ENCODE data around the gene MYO18B.

The MYO18B gene

DNA sequence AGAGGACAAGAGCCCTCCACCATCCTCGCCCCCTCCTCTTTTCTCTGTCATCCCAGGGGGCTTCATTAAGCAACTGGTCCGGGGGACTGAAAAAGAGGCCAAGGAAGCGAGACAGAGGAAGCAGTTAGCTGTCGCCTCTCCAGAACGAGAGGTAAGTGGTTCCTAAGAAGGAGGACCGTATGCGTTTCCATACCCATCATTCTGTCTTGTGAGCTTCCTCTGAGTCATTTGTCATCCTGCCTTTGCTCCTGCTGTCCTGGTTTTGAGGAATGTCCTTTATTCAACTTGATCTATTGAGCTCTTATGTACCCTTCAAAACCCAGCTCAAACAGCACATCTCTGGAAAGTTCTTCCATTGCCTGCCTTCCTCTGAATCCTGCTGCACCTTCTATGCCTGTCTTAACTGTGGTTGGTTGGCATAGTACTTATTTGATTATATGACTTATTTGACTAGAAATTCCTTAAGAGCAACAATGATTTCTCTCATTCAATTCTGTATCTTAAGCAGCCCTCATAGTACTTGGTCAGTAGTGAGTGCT lies 21.3 kb downstream of the MYO18B start:
- TF ChIP-seq, protein P1, sequence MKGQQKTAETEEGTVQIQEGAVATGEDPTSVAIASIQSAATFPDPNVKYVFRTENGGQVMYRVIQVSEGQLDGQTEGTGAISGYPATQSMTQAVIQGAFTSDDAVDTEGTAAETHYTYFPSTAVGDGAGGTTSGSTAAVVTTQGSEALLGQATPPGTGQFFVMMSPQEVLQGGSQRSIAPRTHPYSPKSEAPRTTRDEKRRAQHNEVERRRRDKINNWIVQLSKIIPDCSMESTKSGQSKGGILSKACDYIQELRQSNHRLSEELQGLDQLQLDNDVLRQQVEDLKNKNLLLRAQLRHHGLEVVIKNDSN (IDR thresholded peaks at IDR 0.05): no peak
- TF ChIP-seq CEBPB (IDR thresholded peaks at IDR 0.05) (no peak), YY1 (IDR thresholded peaks at IDR 0.05; ENCODE audit: low read depth) (no peak), MAX (IDR thresholded peaks at IDR 0.05) (no peak), EGR1 (IDR thresholded peaks at IDR 0.05) (no peak)
- TF ChIP-seq, protein P2, sequence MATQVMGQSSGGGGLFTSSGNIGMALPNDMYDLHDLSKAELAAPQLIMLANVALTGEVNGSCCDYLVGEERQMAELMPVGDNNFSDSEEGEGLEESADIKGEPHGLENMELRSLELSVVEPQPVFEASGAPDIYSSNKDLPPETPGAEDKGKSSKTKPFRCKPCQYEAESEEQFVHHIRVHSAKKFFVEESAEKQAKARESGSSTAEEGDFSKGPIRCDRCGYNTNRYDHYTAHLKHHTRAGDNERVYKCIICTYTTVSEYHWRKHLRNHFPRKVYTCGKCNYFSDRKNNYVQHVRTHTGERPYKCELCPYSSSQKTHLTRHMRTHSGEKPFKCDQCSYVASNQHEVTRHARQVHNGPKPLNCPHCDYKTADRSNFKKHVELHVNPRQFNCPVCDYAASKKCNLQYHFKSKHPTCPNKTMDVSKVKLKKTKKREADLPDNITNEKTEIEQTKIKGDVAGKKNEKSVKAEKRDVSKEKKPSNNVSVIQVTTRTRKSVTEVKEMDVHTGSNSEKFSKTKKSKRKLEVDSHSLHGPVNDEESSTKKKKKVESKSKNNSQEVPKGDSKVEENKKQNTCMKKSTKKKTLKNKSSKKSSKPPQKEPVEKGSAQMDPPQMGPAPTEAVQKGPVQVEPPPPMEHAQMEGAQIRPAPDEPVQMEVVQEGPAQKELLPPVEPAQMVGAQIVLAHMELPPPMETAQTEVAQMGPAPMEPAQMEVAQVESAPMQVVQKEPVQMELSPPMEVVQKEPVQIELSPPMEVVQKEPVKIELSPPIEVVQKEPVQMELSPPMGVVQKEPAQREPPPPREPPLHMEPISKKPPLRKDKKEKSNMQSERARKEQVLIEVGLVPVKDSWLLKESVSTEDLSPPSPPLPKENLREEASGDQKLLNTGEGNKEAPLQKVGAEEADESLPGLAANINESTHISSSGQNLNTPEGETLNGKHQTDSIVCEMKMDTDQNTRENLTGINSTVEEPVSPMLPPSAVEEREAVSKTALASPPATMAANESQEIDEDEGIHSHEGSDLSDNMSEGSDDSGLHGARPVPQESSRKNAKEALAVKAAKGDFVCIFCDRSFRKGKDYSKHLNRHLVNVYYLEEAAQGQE (IDR thresholded peaks at IDR 0.05; ENCODE audit: low read depth): no peak

DNA sequence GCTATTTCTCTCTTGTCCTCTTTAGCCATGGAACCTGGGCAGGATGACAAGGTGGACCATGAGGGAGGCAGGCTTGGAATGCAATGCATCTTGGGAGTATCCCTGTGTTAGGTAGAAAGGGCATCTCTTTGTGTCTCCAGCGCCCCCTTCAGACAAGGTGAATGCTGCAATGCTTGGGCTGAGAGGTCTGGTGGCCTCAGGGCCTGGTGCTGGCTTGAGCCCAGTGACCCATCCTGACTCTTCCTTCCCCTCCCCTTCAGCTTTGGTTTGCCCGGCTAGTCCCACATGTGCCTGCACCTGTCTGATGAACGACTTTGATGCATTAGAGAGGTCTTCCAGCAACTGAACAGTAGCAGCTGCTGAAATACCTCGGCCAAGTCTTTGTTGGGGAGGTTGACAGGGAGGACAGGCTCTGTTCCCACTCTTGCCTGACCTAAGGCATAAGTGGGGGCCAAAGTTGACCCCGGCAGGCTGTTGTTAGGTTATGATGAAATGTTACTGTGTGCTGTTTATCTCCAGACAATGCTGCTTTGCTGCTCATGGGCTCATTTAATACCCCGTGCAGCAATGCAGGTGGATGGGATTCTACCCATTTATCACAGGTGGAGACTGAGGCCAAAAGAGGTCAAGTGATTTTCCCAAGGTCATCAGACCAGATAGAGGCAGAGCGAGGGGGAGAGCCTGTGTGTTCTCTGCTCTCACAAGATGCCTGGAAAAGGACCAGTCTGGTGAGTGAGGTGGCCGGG lies 22.5 kb downstream of the MYO18B start:
- TF ChIP-seq FOXM1 (IDR thresholded peaks at IDR 0.05; ENCODE audit: borderline replicate concordance, low read depth): no peak

DNA sequence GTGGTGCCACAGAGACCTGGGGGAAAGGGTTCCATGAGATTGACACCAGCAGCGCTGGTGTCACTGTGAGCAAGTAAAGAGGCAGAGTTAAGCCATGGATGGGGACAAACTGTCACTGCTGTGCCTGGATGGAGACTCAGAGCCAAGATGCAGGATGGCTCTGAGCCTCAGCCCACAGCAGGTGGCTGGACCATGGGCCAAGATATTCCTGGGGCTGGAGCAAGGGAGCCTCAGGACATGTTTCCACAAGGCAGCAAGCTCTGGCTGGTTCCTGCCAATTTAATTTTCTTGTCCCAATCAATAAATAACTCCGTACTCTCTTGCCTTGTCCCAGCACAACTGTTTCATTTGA lies 23.0 kb downstream of the MYO18B start:
- TF ChIP-seq NFIC (IDR thresholded peaks at IDR 0.05): no peak
- TF ChIP-seq TEAD4 (IDR thresholded peaks at IDR 0.05): no peak
- no peak for TF ChIP-seq TAF1 (IDR thresholded peaks at IDR 0.05; ENCODE audit: low read depth)

DNA sequence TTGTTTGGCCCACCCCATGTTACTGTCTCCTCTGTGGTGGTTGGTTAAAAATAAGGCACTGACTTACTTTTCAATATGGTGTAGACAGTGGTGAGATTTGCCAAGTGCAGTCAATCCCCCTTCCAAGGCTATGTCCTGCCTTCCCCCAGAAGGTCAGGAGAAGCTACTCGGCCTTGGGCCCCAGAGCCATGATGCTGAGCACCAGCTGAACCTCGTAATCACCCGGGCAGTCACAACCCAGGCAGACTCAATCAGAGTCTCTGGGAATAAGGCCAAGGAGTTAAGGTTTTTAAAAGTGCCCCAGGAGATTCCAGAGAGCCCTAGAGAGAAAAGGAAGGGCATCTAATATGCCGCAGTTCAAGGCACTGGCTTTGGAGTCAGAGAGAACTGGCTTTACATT lies 23.8 kb downstream of the MYO18B start:
- TF ChIP-seq TEAD4 (IDR thresholded peaks at IDR 0.05): no peak
- TF ChIP-seq FOXM1 (IDR thresholded peaks at IDR 0.05; ENCODE audit: borderline replicate concordance, low read depth): no peak
- TF ChIP-seq TCF12 (IDR thresholded peaks at IDR 0.05; ENCODE audit: low read depth): no peak
- no peak for TF ChIP-seq EGR1 (IDR thresholded peaks at IDR 0.05)
- TF ChIP-seq, protein P1 (IDR thresholded peaks at IDR 0.05): no peak
- no peak for TF ChIP-seq ZBTB7A (IDR thresholded peaks at IDR 0.05; ENCODE audit: low read depth)
- no peak for TF ChIP-seq TAF1 (IDR thresholded peaks at IDR 0.05; ENCODE audit: low read depth)
- TF ChIP-seq CREB1 (IDR thresholded peaks at IDR 0.05; ENCODE audit: low read depth): no peak
- no peak for TF ChIP-seq MAX (IDR thresholded peaks at IDR 0.05)
- TF ChIP-seq, protein P2 (IDR thresholded peaks at IDR 0.05; ENCODE audit: low read depth): no peak
- no peak for TF ChIP-seq EP300 (IDR thresholded peaks at IDR 0.05; ENCODE audit: borderline replicate concordance)
- no peak for TF ChIP-seq YY1 (IDR thresholded peaks at IDR 0.05; ENCODE audit: low read depth)

GRCh38 chr22:25766418-25766817 lies 24.4 kb downstream of the MYO18B start:
- no peak for TF ChIP-seq EP300 (IDR thresholded peaks at IDR 0.05; ENCODE audit: borderline replicate concordance)

DNA sequence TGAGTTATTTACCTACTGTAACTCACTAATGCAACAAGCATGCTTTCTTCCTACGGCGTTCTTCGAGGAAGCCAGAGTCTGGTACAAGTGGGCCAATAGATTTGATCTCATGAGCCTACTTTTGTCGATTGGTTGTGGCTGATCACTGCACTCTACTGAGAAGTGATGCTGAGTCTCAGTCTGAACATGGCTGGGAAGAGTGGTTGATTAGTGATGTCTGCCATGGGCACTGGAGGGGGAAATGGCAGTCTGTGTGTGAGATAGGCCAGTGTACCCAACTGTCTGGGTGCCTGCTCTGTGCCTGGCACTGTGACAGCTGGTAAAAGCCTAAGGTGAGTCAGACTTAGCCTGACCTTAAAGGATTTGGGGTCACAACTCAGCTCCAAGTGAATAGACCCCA lies 28.3 kb downstream of the MYO18B start:
- TF ChIP-seq, protein P2 (IDR thresholded peaks at IDR 0.05; ENCODE audit: low read depth): no peak
- no peak for TF ChIP-seq NFIC (IDR thresholded peaks at IDR 0.05)
- TF ChIP-seq EGR1 (IDR thresholded peaks at IDR 0.05): no peak
- TF ChIP-seq RAD21 (IDR thresholded peaks at IDR 0.05; ENCODE audit: low read depth): no peak
- TF ChIP-seq, protein P1 (IDR thresholded peaks at IDR 0.05): no peak
- no peak for TF ChIP-seq FOXM1 (IDR thresholded peaks at IDR 0.05; ENCODE audit: borderline replicate concordance, low read depth)
- no peak for TF ChIP-seq CREB1 (IDR thresholded peaks at IDR 0.05; ENCODE audit: low read depth)
- no peak for TF ChIP-seq TCF12 (IDR thresholded peaks at IDR 0.05; ENCODE audit: low read depth)
- no peak for TF ChIP-seq TAF1 (IDR thresholded peaks at IDR 0.05; ENCODE audit: low read depth)
- TF ChIP-seq YY1 (IDR thresholded peaks at IDR 0.05; ENCODE audit: low read depth): no peak
- TF ChIP-seq TEAD4 (IDR thresholded peaks at IDR 0.05): no peak
- TF ChIP-seq CEBPB (IDR thresholded peaks at IDR 0.05): no peak
- no peak for TF ChIP-seq MAX (IDR thresholded peaks at IDR 0.05)
- no peak for TF ChIP-seq EP300 (IDR thresholded peaks at IDR 0.05; ENCODE audit: borderline replicate concordance)
- TF ChIP-seq ZBTB7A (IDR thresholded peaks at IDR 0.05; ENCODE audit: low read depth): no peak
